Measurements from ENCODE around the gene DBF4. TPM values are rescaled to one million over a fixed set of nuclear protein-coding genes. Genes with fewer than 3 reads are reported as not detected.
"Not testable (repeated sequence)": the region's sequence is repeated elsewhere in the genome, so short reads cannot be mapped to it uniquely, and the experiment has no call there.

DBF4 gene
- polyA plus RNA-seq, 1 donor = 7.9 TPM

GRCh38 chr7:87885018-87885417 lies 8.7 kb downstream of the DBF4 start:
- DNase-seq = no peak

- no peak for DNase-seq
These were observed 10.6 kb downstream of the DBF4 start for GRCh38 chr7:87886875-87887274.

GRCh38 chr7:87895363-87895762 lies 19.1 kb downstream of the DBF4 start:
- DNase-seq = no peak

GRCh38 chr7:87899255-87899654 lies 23.0 kb downstream of the DBF4 start:
- no peak for DNase-seq

- not testable (repeated sequence) for DNase-seq
These were observed 31.0 kb downstream of the DBF4 start for GRCh38 chr7:87907136-87907906.

GRCh38 chr7:87908814-87909213 lies 32.5 kb downstream of the DBF4 start:
- DNase-seq = not testable (repeated sequence)

- no peak for DNase-seq
These were observed 35.8 kb downstream of the DBF4 start for GRCh38 chr7:87912121-87912520.

- DNase-seq = no peak
These were observed 42.4 kb downstream of the DBF4 start for GRCh38 chr7:87918740-87919139.

- DNase-seq = no peak
These were observed 43.6 kb downstream of the DBF4 start for GRCh38 chr7:87919875-87920274.

GRCh38 chr7:87920578-87920977 lies 44.3 kb downstream of the DBF4 start:
- DNase-seq = no peak

GRCh38 chr7:87922759-87923395 lies 46.6 kb downstream of the DBF4 start:
- DNase-seq = not testable (repeated sequence)

GRCh38 chr7:87926581-87927461 lies 50.5 kb downstream of the DBF4 start:
- DNase-seq = no peak

GRCh38 chr7:87933605-87933952 lies 57.3 kb downstream of the DBF4 start:
- DNase-seq = no peak

- peak; percentile 92 for DNase-seq
These were observed 57.8 kb downstream of the DBF4 start, which contains the start of gene ADAM22 for GRCh38 chr7:87933953-87934698. ADAM22 (plus strand) TSS chr7:87934251; CDS start chr7:87934466, 215 bp downstream.

- peak; percentile 29 for DNase-seq
These were observed 58.5 kb downstream of the DBF4 start for GRCh38 chr7:87934699-87935383.

- DNase-seq = peak; percentile 7
These were observed 59.1 kb downstream of the DBF4 start for GRCh38 chr7:87935384-87935706.

- no peak for DNase-seq
These were observed 64.8 kb downstream of the DBF4 start for GRCh38 chr7:87941138-87941537.

- DNase-seq = no peak
These were observed 68.3 kb downstream of the DBF4 start for GRCh38 chr7:87944547-87944946.

- not testable (repeated sequence) for DNase-seq
These were observed 69.6 kb downstream of the DBF4 start for GRCh38 chr7:87945926-87946325.

GRCh38 chr7:87948371-87948770 lies 72.1 kb downstream of the DBF4 start:
- no peak for DNase-seq
